Ishikawa (cell line): ENCODE results near the gene OGN.

Source experiments
- CEBPB ChIP-seq: IDR thresholded peaks from 2 replicates; pipeline ENCODE4 v1.6.1; 2012
- EGR1 ChIP-seq: IDR thresholded peaks from 2 replicates; pipeline ENCODE4 v1.6.1; 2012
- EP300 ChIP-seq: IDR thresholded peaks from 2 replicates; pipeline ENCODE4 v1.6.1; 2012; ENCODE audit warnings: borderline replicate concordance
- FOXM1 ChIP-seq: IDR thresholded peaks from 2 replicates; pipeline ENCODE4 v1.6.1; 2012; ENCODE audit warnings: low read depth, borderline replicate concordance
- MAX ChIP-seq: IDR thresholded peaks from 2 replicates; pipeline ENCODE4 v1.6.1; 2012
- NFIC ChIP-seq: IDR thresholded peaks from 2 replicates; pipeline ENCODE4 v1.6.1; 2012
- RAD21 ChIP-seq: IDR thresholded peaks from 2 replicates; pipeline ENCODE4 v1.6.1; 2012; ENCODE audit warnings: low read depth
- REST ChIP-seq: IDR thresholded peaks from 2 replicates; pipeline ENCODE4 v1.6.1; 2012; ENCODE audit warnings: low read depth, mild to moderate bottlenecking
- TAF1 ChIP-seq: IDR thresholded peaks from 2 replicates; pipeline ENCODE4 v1.6.1; 2012; ENCODE audit warnings: low read depth, mild to moderate bottlenecking
- TCF12 ChIP-seq: IDR thresholded peaks from 2 replicates; pipeline ENCODE4 v1.6.1; 2012; ENCODE audit warnings: low read depth
- TEAD4 ChIP-seq: IDR thresholded peaks from 2 replicates; pipeline ENCODE4 v1.6.1; 2012
- YY1 ChIP-seq: IDR thresholded peaks from 2 replicates; pipeline ENCODE4 v1.6.1; 2012; ENCODE audit warnings: low read depth
- ZBTB7A ChIP-seq: IDR thresholded peaks from 2 replicates; pipeline ENCODE4 v1.6.1; 2012; ENCODE audit warnings: low read depth
- TF ChIP-seq, protein P1 (sequence below): IDR thresholded peaks from 2 replicates; pipeline ENCODE4 v1.6.1; 2012

DNA sequence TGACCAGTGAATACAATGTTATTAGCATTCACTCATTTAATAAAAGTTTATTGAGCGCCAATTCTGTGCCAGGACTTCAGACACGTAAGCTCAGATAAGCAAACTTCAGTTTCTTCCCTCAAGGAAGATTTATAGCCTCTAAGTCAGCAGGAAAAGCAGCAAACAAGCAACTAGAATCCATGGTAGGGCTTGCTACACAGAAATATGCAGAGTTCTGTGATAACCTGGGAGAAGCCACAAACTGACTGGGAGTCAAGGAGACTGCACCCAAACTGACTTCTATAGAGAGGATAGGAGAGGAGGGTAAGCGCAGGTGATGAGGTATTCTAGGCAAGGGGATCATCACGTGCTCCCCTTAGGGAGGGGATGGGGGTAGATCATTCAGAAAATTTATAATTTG is 1.4 kb upstream of the OGN start:
- TF ChIP-seq YY1: no peak
- TF ChIP-seq CEBPB: no peak
- TF ChIP-seq RAD21: no peak
- no peak for TF ChIP-seq TEAD4
- TF ChIP-seq TCF12: no peak
- TF ChIP-seq, protein P1, sequence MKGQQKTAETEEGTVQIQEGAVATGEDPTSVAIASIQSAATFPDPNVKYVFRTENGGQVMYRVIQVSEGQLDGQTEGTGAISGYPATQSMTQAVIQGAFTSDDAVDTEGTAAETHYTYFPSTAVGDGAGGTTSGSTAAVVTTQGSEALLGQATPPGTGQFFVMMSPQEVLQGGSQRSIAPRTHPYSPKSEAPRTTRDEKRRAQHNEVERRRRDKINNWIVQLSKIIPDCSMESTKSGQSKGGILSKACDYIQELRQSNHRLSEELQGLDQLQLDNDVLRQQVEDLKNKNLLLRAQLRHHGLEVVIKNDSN: no peak
- TF ChIP-seq EP300: no peak
- TF ChIP-seq FOXM1: no peak
- TF ChIP-seq ZBTB7A: no peak
- no peak for TF ChIP-seq NFIC
- TF ChIP-seq EGR1: no peak
- TF ChIP-seq TAF1: no peak
- TF ChIP-seq MAX: no peak
- no peak for TF ChIP-seq REST
